CD14-positive monocyte (primary cell): ENCODE data around the gene LPIN1. TPM values are rescaled to one million over a fixed set of nuclear protein-coding genes. Genes with fewer than 3 reads are reported as not detected.

ENCODE experiments used
- DNase-seq, 3 donors: peaks; one replicate each; pipeline ENCODE4 v3.0.0-alpha.2; 2011 to 2022
- H2AFZ ChIP-seq: 2 replicates; pipeline ENCODE4 v1.6.0; 2012; ENCODE audit warnings: mild to moderate bottlenecking, low read depth, low read length, inconsistent platforms; ENCODE audit not compliant: insufficient read depth, poor library complexity, severe bottlenecking
- H3K27ac ChIP-seq, 2 donors: 1 replicate in 1 of 2; 2 replicates in 1 of 2; pipeline ENCODE4 v1.5.1; 2012 to 2013; ENCODE audit warnings: low read length in 2 of 2, control low read depth in 1 of 2, inconsistent platforms in 1 of 2, low read depth in 1 of 2, mild to moderate bottlenecking in 1 of 2
- H3K27me3 ChIP-seq, 2 donors: one replicate each; pipeline versions ENCODE4 v1.6.0 to v1.6.1; 2011 to 2013; ENCODE audit warnings: low read length in 2 of 2; ENCODE audit not compliant: control insufficient read depth in 2 of 2, insufficient read depth in 2 of 2
- H3K36me3 ChIP-seq, 2 donors: replicated peaks in 1 of 2; 1 replicate in 1 of 2; 2 replicates in 1 of 2; pipeline versions ENCODE4 v1.5.1 to v1.6.1; 2012 to 2013; ENCODE audit warnings: low read length in 2 of 2, control low read depth in 1 of 2, inconsistent platforms in 1 of 2, mild to moderate bottlenecking in 1 of 2; ENCODE audit not compliant: insufficient read depth in 2 of 2, control insufficient read depth in 1 of 2
- H3K4me1 ChIP-seq, 2 donors: 1 replicate in 1 of 2; 2 replicates in 1 of 2; pipeline versions ENCODE4 v1.5.1 to v1.6.1; 2012 to 2013; ENCODE audit warnings: low read length in 2 of 2, control low read depth in 1 of 2, inconsistent platforms in 1 of 2, mild to moderate bottlenecking in 1 of 2, moderate library complexity in 1 of 2; ENCODE audit not compliant: insufficient read depth in 2 of 2, control insufficient read depth in 1 of 2
- H3K4me2 ChIP-seq: replicated peaks from 2 replicates; pipeline ENCODE3; 2012; ENCODE audit warnings: low read length, moderate library complexity, mild to moderate bottlenecking; ENCODE audit not compliant: poor library complexity, severe bottlenecking; ENCODE audit errors: extremely low read depth
- H3K4me3 ChIP-seq, 3 experiments: fragments of 200-600 bp in 1 of 3; sonication (generic) in 1 of 3; replicated peaks in 1 of 3; 1 replicate in 2 of 3; 2 replicates in 1 of 3; pipeline ENCODE4 v1.5.1; 2011 to 2013; ENCODE audit warnings: low read length in 3 of 3, mild to moderate bottlenecking in 3 of 3, control low read depth in 2 of 3, low read depth in 2 of 3, inconsistent platforms in 1 of 3, moderate library complexity in 1 of 3
- H3K79me2 ChIP-seq: 2 replicates; pipeline ENCODE4 v1.6.0; 2012; ENCODE audit warnings: mild to moderate bottlenecking, control low read depth, inconsistent platforms, low read length, moderate library complexity; ENCODE audit not compliant: insufficient read depth
- H3K9ac ChIP-seq: 2 replicates; pipeline ENCODE4 v1.6.0; 2017; ENCODE audit warnings: low read length, mild to moderate bottlenecking; ENCODE audit not compliant: insufficient read depth, poor library complexity, severe bottlenecking
- H3K9me3 ChIP-seq, 2 donors: replicated peaks in 1 of 2; 1 replicate in 1 of 2; 2 replicates in 1 of 2; pipeline versions ENCODE4 v1.5.1 to v1.6.1; 2012 to 2013; ENCODE audit warnings: low read length in 2 of 2, control low read depth in 1 of 2; ENCODE audit not compliant: control insufficient read depth in 1 of 2, insufficient read depth in 1 of 2
- H4K20me1 ChIP-seq: 2 replicates; pipeline ENCODE4 v1.6.0; 2012; ENCODE audit warnings: mild to moderate bottlenecking, low read length, control low read depth, moderate library complexity; ENCODE audit not compliant: insufficient read depth
- H3K27ac Mint-ChIP-seq, 7 donors: one replicate each; pipeline ENCODE4 v1.8.0; 2020; ENCODE audit warnings: mild to moderate bottlenecking in 7 of 7, mixed read lengths in 7 of 7, moderate library complexity in 6 of 7, inconsistent platforms in 2 of 7
- H3K27me3 Mint-ChIP-seq, 3 donors: one replicate each; pipeline ENCODE4 v1.8.0; 2021 to 2022; ENCODE audit warnings: low read depth in 3 of 3, mild to moderate bottlenecking in 3 of 3, mixed read lengths in 3 of 3, moderate library complexity in 3 of 3, inconsistent platforms in 1 of 3
- H3K36me3 Mint-ChIP-seq, 2 donors: one replicate each; pipeline ENCODE4 v1.8.0; 2020; ENCODE audit warnings: mixed read lengths in 2 of 2, inconsistent platforms in 1 of 2, mild to moderate bottlenecking in 1 of 2
- H3K4me1 Mint-ChIP-seq: one replicate; pipeline ENCODE4 v1.8.0; 2020; ENCODE audit warnings: mild to moderate bottlenecking, mixed read lengths
- H3K4me3 Mint-ChIP-seq, 2 donors: one replicate each; pipeline ENCODE4 v1.8.0; 2020; ENCODE audit warnings: mild to moderate bottlenecking in 2 of 2, mixed read lengths in 2 of 2, moderate library complexity in 1 of 2
- H3K9me3 Mint-ChIP-seq, 7 donors: one replicate each; pipeline ENCODE4 v1.8.0; 2020 to 2022; ENCODE audit warnings: mixed read lengths in 7 of 7, mild to moderate bottlenecking in 6 of 7, moderate library complexity in 6 of 7, inconsistent platforms in 2 of 7
- WGBS: methylation state at CpG from one replicate; pipeline ENCODE4 v1.1.5; 2013; ENCODE audit warnings: missing lambda C conversion rate; ENCODE audit not compliant: insufficient coverage; 5-methylcytosine and 5-hydroxymethylcytosine counted together
- intact Hi-C, 2 donors: fragments of 100-400 bp; cut with micrococcal nuclease; formaldehyde crosslinking; loops; one replicate each; pipeline versions ENCODE4 v1.15.0 to v1.15.1; 2023
- polyA plus RNA-seq, 3 donors: library from polyadenylated mRNA; depleted of rRNA in 1 of 3; unstranded in 2 of 3; stranded (reverse) in 1 of 3; fragments of 300-500 nt in 2 of 3; fragments of >200 nt in 1 of 3; fragmentation: Illumina TruSeq in 2 of 3; gene quantifications; 1 replicate in 2 of 3; 2 replicates in 1 of 3; pipeline ENCODE4 v1.2.3, GENCODE V29; 2012 to 2021
- TF ChIP-seq, protein P1 (sequence below): fragments of 200-600 bp; IDR thresholded peaks from one replicate; pipeline ENCODE4 v1.8.0; 2022; ENCODE audit warnings: antibody characterized with exemption, mild to moderate bottlenecking

LPIN1 gene
- polyA plus RNA-seq, 3 donors, result 1.8 to 17.6 (median 2.7) TPM

DNA sequence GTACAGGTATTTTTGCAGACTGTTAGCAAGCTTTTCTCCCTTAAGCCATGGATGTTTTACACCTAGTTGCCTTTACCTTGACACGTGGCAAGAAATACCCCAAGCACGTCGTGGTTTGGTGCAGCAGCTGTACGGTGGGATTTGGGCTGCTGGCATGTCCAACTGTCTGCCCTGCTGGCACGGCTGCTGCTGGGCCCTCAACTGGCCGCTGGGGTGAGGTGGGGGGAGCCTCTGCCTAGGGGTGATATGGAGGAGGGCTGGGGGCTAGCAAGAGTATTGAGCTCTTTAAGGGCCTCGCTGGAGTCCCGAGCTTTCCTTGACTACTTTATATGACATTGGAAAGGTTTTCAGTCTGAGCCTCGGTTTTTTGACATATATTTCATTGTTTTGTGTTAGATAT, 41.6 kb downstream of the LPIN1 start:
- Histone ChIP-seq H3K27me3 (no peaks in the 10 kb centered on the region), H4K20me1 (peaks cover 5% of the 10 kb centered on the region), H3K9me3 (no peaks in the 10 kb centered on the region), H3K79me2 (no peaks in the 10 kb centered on the region), H3K9ac (no peak overlapping the region), H3K4me1 (no peaks in the 10 kb centered on the region), H2AFZ (no peak overlapping the region), H3K4me2 (no peak overlapping the region), H3K27ac (no peak overlapping the region), H3K4me3 (no peak overlapping the region), H3K36me3 (peaks cover 73 to 97% of the 10 kb centered on the region in 2 donors)
- Mint-ChIP-seq H3K27ac (no peak overlapping the region), H3K9me3 (no peaks in the 10 kb centered on the region), H3K4me3 (no peak overlapping the region), H3K4me1 (no peaks in the 10 kb centered on the region), H3K36me3 (peaks cover 86 to 96% of the 10 kb centered on the region in 2 donors), H3K27me3 (peaks cover 0 to 2% (median 0%) of the 10 kb centered on the region in 3 donors)
- WGBS, result 94% methylated on average over 8 of the region's 9 CpGs
- TF ChIP-seq, protein P1, sequence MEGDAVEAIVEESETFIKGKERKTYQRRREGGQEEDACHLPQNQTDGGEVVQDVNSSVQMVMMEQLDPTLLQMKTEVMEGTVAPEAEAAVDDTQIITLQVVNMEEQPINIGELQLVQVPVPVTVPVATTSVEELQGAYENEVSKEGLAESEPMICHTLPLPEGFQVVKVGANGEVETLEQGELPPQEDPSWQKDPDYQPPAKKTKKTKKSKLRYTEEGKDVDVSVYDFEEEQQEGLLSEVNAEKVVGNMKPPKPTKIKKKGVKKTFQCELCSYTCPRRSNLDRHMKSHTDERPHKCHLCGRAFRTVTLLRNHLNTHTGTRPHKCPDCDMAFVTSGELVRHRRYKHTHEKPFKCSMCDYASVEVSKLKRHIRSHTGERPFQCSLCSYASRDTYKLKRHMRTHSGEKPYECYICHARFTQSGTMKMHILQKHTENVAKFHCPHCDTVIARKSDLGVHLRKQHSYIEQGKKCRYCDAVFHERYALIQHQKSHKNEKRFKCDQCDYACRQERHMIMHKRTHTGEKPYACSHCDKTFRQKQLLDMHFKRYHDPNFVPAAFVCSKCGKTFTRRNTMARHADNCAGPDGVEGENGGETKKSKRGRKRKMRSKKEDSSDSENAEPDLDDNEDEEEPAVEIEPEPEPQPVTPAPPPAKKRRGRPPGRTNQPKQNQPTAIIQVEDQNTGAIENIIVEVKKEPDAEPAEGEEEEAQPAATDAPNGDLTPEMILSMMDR, result no peak
- DNase-seq, result no peak
- intact Hi-C loops, result loop anchor here in 1 of 2 donors (5.0 kb wide), 1 partner anchor 1219 kb away; no protein-coding TSS in a partner anchor

DNA sequence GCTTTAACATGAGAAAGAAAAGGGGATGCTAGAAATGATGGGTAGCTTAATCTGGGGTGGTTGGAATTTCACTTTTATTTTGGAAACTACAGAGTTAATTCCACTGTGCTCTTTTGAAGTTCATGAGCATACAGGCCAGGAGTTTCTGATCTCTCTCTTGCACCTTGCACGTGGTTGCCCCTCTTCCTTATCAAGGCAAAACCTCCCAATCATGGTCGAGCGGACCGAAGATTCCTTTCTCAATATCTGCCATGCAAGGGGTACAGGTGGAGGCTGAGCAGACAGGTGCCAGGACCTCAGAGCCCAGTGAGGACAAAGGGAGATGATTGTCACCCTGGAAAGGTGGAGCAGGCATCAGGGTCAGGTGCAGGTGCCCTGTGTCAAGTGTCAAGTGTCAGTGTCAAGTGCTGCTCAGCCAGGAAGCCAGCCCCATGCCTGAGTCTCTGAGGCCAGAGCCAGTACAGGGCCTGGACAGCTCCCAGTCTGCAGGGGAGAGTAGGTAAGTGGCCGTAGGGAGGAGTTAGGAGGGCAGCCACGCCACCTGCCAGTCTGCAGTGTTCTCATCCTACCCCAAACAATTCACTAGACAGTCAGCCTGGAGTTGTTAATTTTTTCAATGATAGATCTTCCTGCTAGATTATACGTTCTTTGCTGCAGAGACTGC, 42.2 kb downstream of the LPIN1 start:
- WGBS, result no CpG with 5 or more reads among the region's 7 CpGs
- no peaks in the 10 kb centered on the region for H3K9me3 ChIP-seq
- H3K36me3 Mint-ChIP-seq, result peaks cover 88 to 97% of the 10 kb centered on the region in 2 donors

More for the DNA sequence above, 42.2 kb downstream of the LPIN1 start:
- Histone ChIP-seq H3K36me3 (peaks cover 73 to 97% of the 10 kb centered on the region in 2 donors), H3K9ac (no peak overlapping the region), H3K79me2 (no peaks in the 10 kb centered on the region), H3K27ac (no peak overlapping the region), H3K4me2 (no peak overlapping the region), H3K4me1 (no peaks in the 10 kb centered on the region), H2AFZ (no peak overlapping the region), H3K27me3 (no peaks in the 10 kb centered on the region), H3K4me3 (no peak overlapping the region), H4K20me1 (peaks cover 5% of the 10 kb centered on the region)
- Mint-ChIP-seq H3K4me3 (peak overlapping the region in 1 of 2 donors; percentile 29), H3K27ac (no peak overlapping the region), H3K9me3 (no peaks in the 10 kb centered on the region), H3K4me1 (no peaks in the 10 kb centered on the region), H3K27me3 (peaks cover 0 to 2% (median 2%) of the 10 kb centered on the region in 3 donors)
- TF ChIP-seq, protein P1, result no peak
- intact Hi-C loops, result loop anchor here in 1 of 2 donors (5.0 kb wide), 1 partner anchor 1219 kb away; no protein-coding TSS in a partner anchor
- no peak for DNase-seq
